Suprapubic skin (tissue), 4 donors: Measurements from ENCODE around the gene RCC2. TPM values are rescaled to one million over a fixed set of nuclear protein-coding genes. Genes with fewer than 3 reads are reported as not detected.

ENCODE experiments used
- DNase-seq, 2 donors: peaks; one replicate each; pipeline ENCODE4 v3.0.0-alpha.2; 2019; ENCODE audit warnings: low spot score in 2 of 2
- H3K27ac ChIP-seq: fragments of 200-600 bp; sonication (generic); one replicate; pipeline ENCODE4 v1.5.1; 2019
- H3K27me3 ChIP-seq: fragments of 200-600 bp; sonication (generic); one replicate; pipeline ENCODE4 v1.5.1; 2019
- H3K36me3 ChIP-seq: fragments of 200-600 bp; sonication (generic); one replicate; pipeline ENCODE4 v1.5.1; 2019
- H3K4me1 ChIP-seq: fragments of 200-600 bp; sonication (generic); one replicate; pipeline ENCODE4 v1.5.1; 2019
- H3K4me3 ChIP-seq: fragments of 200-600 bp; sonication (generic); one replicate; pipeline ENCODE4 v1.5.1; 2019; ENCODE audit warnings: mild to moderate bottlenecking
- H3K9me3 ChIP-seq: fragments of 200-600 bp; sonication (generic); one replicate; pipeline ENCODE4 v1.5.1; 2019
- CTCF ChIP-seq, 2 donors: fragments of 200-600 bp in 1 of 2; fragments of 450-650 bp in 1 of 2; sonication (generic) in 1 of 2; IDR thresholded peaks; one replicate each; pipeline ENCODE4 v1.5.1; 2016 to 2019; ENCODE audit warnings: antibody characterized with exemption in 2 of 2, mild to moderate bottlenecking in 1 of 2, moderate library complexity in 1 of 2
- EP300 ChIP-seq: sonication (generic); formaldehyde crosslinking; IDR thresholded peaks from one replicate; pipeline ENCODE4 v1.6.1; 2017; ENCODE audit warnings: antibody characterized with exemption
- POLR2A ChIP-seq, 2 donors: fragments of 450-650 bp; IDR thresholded peaks; one replicate each; pipeline ENCODE4 v1.6.1; 2017; ENCODE audit warnings: antibody characterized with exemption in 2 of 2, mild to moderate bottlenecking in 2 of 2, moderate library complexity in 2 of 2
- POLR2AphosphoS5 ChIP-seq, 3 donors: sonication (generic); formaldehyde crosslinking; IDR thresholded peaks; one replicate each; pipeline ENCODE4 v1.6.1; 2017; ENCODE audit warnings: antibody characterized with exemption in 3 of 3
- WGBS: methylation state at CpG from one replicate; pipeline ENCODE4 v1.1.5; 2018; 5-methylcytosine and 5-hydroxymethylcytosine counted together
- total RNA-seq, 4 donors: library from RNA; depleted of rRNA; stranded (reverse); fragments of >200 nt; gene quantifications; one replicate each; pipeline ENCODE4 v1.1.0, GENCODE V29; 2016

The RCC2 gene
- total RNA-seq, 4 donors from 2014 or later: 68.7 to 86.3 (median 74.5) TPM

GRCh38 chr1:17404034-17404684 lies 35.3 kb downstream of the RCC2 start:
- TF ChIP-seq EP300 (no peak), POLR2A (IDR thresholded peaks at IDR 0.05) (no peak), CTCF (IDR thresholded peaks at IDR 0.05) (no peak), POLR2AphosphoS5 (IDR thresholded peaks at IDR 0.05) (no peak)
- H3K36me3 ChIP-seq: peaks cover 19% of the 10 kb centered on the region
- no peak for DNase-seq
- no peaks in the 10 kb centered on the region for H3K27me3 ChIP-seq
- peaks cover 9% of the 10 kb centered on the region for H3K4me1 ChIP-seq
- 65% methylated on average over 15 of the region's 15 CpGs for WGBS
- H3K4me3 ChIP-seq: no peak overlapping the region
- H3K27ac ChIP-seq: no peak overlapping the region
- no peaks in the 10 kb centered on the region for H3K9me3 ChIP-seq

GRCh38 chr1:17403081-17403480 lies 36.4 kb downstream of the RCC2 start:
- peaks cover 8% of the 10 kb centered on the region for H3K36me3 ChIP-seq
- TF ChIP-seq EP300: no peak
- TF ChIP-seq POLR2A (IDR thresholded peaks at IDR 0.05): no peak
- TF ChIP-seq CTCF (IDR thresholded peaks at IDR 0.05): no peak
- DNase-seq: no peak
- H3K27me3 ChIP-seq: no peaks in the 10 kb centered on the region
- WGBS: 58% methylated on average over 2 of the region's 3 CpGs
- no peaks in the 10 kb centered on the region for H3K9me3 ChIP-seq
- no peak overlapping the region for H3K27ac ChIP-seq
- no peak overlapping the region for H3K4me3 ChIP-seq
- H3K4me1 ChIP-seq: peaks cover 9% of the 10 kb centered on the region

- Histone ChIP-seq H3K27ac (no peak overlapping the region), H3K4me1 (peaks cover 9% of the 10 kb centered on the region), H3K36me3 (peaks cover 3% of the 10 kb centered on the region), H3K4me3 (no peak overlapping the region), H3K9me3 (no peaks in the 10 kb centered on the region), H3K27me3 (no peaks in the 10 kb centered on the region)
- no peak for TF ChIP-seq EP300
- DNase-seq: no peak
- 43% methylated on average over 2 of the region's 4 CpGs for WGBS
These were observed 37.6 kb downstream of the RCC2 start for GRCh38 chr1:17401841-17402240.

- no peaks in the 10 kb centered on the region for H3K27me3 ChIP-seq
- no peaks in the 10 kb centered on the region for H3K9me3 ChIP-seq
- whole genome bisulfite sequencing: 88% methylated on average over 7 of the region's 11 CpGs
- no peak for DNase-seq
- no peak overlapping the region for H3K4me3 ChIP-seq
- TF ChIP-seq EP300 (no peak), POLR2A (IDR thresholded peaks at IDR 0.05) (no peak), CTCF (IDR thresholded peaks at IDR 0.05) (no peak), POLR2AphosphoS5 (IDR thresholded peaks at IDR 0.05) (no peak)
- no peaks in the 10 kb centered on the region for H3K36me3 ChIP-seq
- H3K4me1 ChIP-seq: peaks cover 9% of the 10 kb centered on the region
- no peak overlapping the region for H3K27ac ChIP-seq
These were observed 38.6 kb downstream of the RCC2 start for GRCh38 chr1:17400725-17401341.

- Histone ChIP-seq H3K27ac (no peak overlapping the region), H3K4me1 (peaks cover 6% of the 10 kb centered on the region), H3K27me3 (no peaks in the 10 kb centered on the region), H3K4me3 (no peak overlapping the region), H3K9me3 (no peaks in the 10 kb centered on the region), H3K36me3 (no peaks in the 10 kb centered on the region)
- 81% methylated on average over 7 of the region's 7 CpGs for WGBS
- no peak for DNase-seq
- TF ChIP-seq POLR2A (IDR thresholded peaks at IDR 0.05): no peak
- no peak for TF ChIP-seq EP300
These were observed 41.4 kb downstream of the RCC2 start for GRCh38 chr1:17397910-17398695.

GRCh38 chr1:17393230-17393629 lies 46.2 kb downstream of the RCC2 start:
- Histone ChIP-seq H3K27ac (no peak overlapping the region), H3K4me3 (no peak overlapping the region), H3K9me3 (no peaks in the 10 kb centered on the region), H3K4me1 (no peaks in the 10 kb centered on the region), H3K27me3 (no peaks in the 10 kb centered on the region), H3K36me3 (no peaks in the 10 kb centered on the region)
- WGBS: 62% methylated on average over 8 of the region's 8 CpGs
- TF ChIP-seq POLR2AphosphoS5 (IDR thresholded peaks at IDR 0.05) (no peak), POLR2A (IDR thresholded peaks at IDR 0.05) (no peak), CTCF (IDR thresholded peaks at IDR 0.05) (no peak), EP300 (no peak)
- DNase-seq: no peak
